ENCODE data around the gene DPAGT1.

DPAGT1 gene

DNA sequence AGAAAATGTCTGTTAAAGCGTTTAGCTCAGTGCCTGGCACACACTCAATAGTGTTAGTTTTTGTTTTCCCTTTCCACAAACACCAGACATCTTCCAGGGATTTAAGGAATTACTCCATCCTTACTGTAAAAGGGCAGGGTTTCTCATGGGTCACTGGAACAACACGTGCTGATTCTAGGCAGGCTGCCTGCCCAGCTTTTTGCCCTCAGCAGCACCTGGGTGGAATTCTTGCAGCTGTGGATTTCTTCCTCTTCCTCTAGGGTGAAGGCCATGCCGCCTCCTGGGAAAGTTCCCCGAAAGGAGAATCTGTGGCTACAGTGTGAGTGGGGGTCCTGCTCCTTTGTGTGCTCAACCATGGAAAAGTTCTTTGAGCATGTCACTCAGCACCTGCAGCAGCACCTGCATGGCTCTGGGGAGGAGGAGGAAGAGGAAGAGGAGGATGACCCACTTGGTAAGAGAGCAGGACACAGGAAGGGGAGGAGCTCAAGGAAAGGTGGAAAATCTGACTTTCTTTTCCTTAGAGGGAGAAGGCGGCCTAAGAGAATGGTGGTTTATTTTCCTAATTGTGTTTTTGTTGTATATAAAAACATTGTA, 25.1 kb upstream of the DPAGT1 start:
- Histone ChIP-seq H3K4me1 (peaks cover 0 to 17% (median 13%) of the 10 kb centered on the region in 4 donors), H3K27ac (no peak overlapping the region), H3K27me3 (no peaks in the 10 kb centered on the region), H3K9me3 (no peaks in the 10 kb centered on the region), H3K36me3 (peaks cover 26 to 74% (median 59%) of the 10 kb centered on the region in 3 donors), H3K4me3 (no peak overlapping the region)
- intact Hi-C loops (cut with DNase I; ENCODE audit: low total_unique reads), result no loop called here
- TF ChIP-seq, protein P1, sequence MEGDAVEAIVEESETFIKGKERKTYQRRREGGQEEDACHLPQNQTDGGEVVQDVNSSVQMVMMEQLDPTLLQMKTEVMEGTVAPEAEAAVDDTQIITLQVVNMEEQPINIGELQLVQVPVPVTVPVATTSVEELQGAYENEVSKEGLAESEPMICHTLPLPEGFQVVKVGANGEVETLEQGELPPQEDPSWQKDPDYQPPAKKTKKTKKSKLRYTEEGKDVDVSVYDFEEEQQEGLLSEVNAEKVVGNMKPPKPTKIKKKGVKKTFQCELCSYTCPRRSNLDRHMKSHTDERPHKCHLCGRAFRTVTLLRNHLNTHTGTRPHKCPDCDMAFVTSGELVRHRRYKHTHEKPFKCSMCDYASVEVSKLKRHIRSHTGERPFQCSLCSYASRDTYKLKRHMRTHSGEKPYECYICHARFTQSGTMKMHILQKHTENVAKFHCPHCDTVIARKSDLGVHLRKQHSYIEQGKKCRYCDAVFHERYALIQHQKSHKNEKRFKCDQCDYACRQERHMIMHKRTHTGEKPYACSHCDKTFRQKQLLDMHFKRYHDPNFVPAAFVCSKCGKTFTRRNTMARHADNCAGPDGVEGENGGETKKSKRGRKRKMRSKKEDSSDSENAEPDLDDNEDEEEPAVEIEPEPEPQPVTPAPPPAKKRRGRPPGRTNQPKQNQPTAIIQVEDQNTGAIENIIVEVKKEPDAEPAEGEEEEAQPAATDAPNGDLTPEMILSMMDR (IDR thresholded peaks at IDR 0.05), result no peak
- no peak for DNase-seq

- Histone ChIP-seq H3K36me3 (peaks cover 16 to 64% (median 49%) of the 10 kb centered on the region in 3 donors), H3K4me1 (peaks cover 0 to 17% (median 14%) of the 10 kb centered on the region in 4 donors), H3K27ac (no peak overlapping the region), H3K4me3 (no peak overlapping the region), H3K9me3 (no peaks in the 10 kb centered on the region), H3K27me3 (no peaks in the 10 kb centered on the region)
- TF ChIP-seq, protein P1 (IDR thresholded peaks at IDR 0.05), result no peak
- DNase-seq, result no peak
- intact Hi-C loops (cut with DNase I; ENCODE audit: low total_unique reads), result no loop called here
Observed at GRCh38 chr11:119125821-119126220, 24.2 kb upstream of the DPAGT1 start.

DNA sequence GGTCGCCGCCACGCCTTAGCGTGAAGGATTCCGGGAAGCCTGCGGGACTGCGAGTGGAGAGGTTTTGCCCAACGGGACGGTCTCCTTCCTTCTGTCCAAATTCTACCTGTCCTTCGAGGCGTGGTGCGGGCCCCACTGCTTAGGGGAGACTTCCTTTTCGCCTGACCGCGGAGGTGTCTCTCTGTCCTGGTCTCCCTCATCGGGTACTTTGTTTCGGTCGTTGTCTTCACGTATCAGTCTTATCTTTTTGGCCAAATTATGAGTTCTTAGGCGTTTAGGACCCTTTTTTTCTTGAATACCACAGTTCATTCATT, 20.1 kb upstream of the DPAGT1 start:
- H3K27me3 ChIP-seq, result no peaks in the 10 kb centered on the region
- TF ChIP-seq, protein P1 (IDR thresholded peaks at IDR 0.05), result no peak
- intact Hi-C loops (cut with DNase I; ENCODE audit: low total_unique reads), result no loop called here

GRCh38 chr11:119121008-119121810, 19.6 kb upstream of the DPAGT1 start, which contains the start of gene HINFP:
HINFP (plus strand) TSS chr11:119121580; CDS start chr11:119126945, 5,365 bp downstream.
- Histone ChIP-seq H3K4me1 (peaks cover 0 to 22% (median 13%) of the 10 kb centered on the region in 4 donors), H3K27ac (peak within 1 kb of the TSS; percentile 80 to 84), H3K9me3 (no peaks in the 10 kb centered on the region), H3K4me3 (peak within 1 kb of the TSS; percentile 85 to 90), H3K36me3 (peaks cover 0 to 38% (median 20%) of the 10 kb centered on the region in 3 donors), H3K27me3 (no peaks in the 10 kb centered on the region)
- intact Hi-C loops (cut with DNase I; ENCODE audit: low total_unique reads), result no loop called here
- TF ChIP-seq, protein P1 (IDR thresholded peaks at IDR 0.05), result no peak
- DNase-seq, result peak; percentile 100

More for the DNA sequence above, 20.1 kb upstream of the DPAGT1 start:
- Histone ChIP-seq H3K36me3 (peaks cover 0 to 35% (median 20%) of the 10 kb centered on the region in 3 donors), H3K27ac (peak overlapping the region; percentile 80 to 84), H3K9me3 (no peaks in the 10 kb centered on the region), H3K4me3 (peak overlapping the region; percentile 85 to 90), H3K4me1 (peaks cover 0 to 22% (median 15%) of the 10 kb centered on the region in 4 donors)
- DNase-seq, result no peak

DNA sequence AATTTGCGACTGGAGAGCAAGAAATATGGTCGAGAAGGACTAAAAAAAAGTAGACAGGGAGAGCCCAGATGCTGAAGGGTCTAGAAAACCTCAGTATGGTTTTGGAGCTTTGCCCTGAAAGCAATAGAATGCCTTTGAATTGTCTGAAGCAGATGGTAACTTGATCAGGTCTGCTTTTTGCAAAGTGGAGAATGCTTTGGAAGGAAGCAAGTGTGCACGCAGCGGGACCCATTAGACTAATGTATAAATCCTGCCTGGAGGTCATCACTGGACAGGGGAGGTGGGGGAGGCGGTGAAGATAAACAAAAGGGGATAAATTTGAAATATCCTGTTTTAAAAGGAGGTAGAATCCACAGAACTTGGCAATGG, 19.0 kb upstream of the DPAGT1 start:
- intact Hi-C loops (cut with DNase I; ENCODE audit: low total_unique reads), result no loop called here
- H3K36me3 ChIP-seq, result peaks cover 0 to 40% (median 24%) of the 10 kb centered on the region in 3 donors
- no peaks in the 10 kb centered on the region for H3K27me3 ChIP-seq
- peak overlapping the region; percentile 80 to 84 for H3K27ac ChIP-seq
- H3K9me3 ChIP-seq, result no peaks in the 10 kb centered on the region
- peak overlapping the region; percentile 85 to 90 for H3K4me3 ChIP-seq
- no peak for DNase-seq
- H3K4me1 ChIP-seq, result peaks cover 0 to 22% (median 13%) of the 10 kb centered on the region in 4 donors
- TF ChIP-seq, protein P1 (IDR thresholded peaks at IDR 0.05), result no peak

All from tibial artery (tissue), 4 donors.